Superior temporal gyrus (tissue), 1 donor: ENCODE results near the gene TRAF5.

Source experiments
- DNase-seq: peaks from one replicate; pipeline ENCODE4 v3.0.0-alpha.2; 2016; ENCODE audit errors: extremely low spot score

The TRAF5 gene

GRCh38 chr1:211420845-211421454, 94.3 kb downstream of the TRAF5 start:
- no peak for DNase-seq

DNA sequence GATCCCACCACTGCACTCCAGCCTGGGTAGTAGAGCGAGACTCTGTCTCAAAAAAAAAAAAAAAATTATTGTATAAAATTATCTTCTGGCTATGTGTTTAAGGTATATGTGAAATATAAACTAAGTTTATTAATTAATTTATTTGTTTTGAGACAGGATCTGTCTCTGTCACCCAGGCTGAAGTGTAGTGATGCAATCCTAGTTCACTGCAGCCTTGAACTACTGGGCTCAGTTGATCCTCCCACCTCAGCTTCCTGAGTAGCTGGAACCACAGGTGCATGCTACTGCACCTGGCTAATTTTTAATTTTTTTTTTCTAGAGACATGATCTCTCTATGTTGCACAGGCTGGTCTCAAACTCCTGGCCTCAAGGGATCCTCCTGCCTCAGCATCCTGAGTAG, 97.4 kb downstream of the TRAF5 start:
- no peak for DNase-seq
